GM12891 (cell line): Measurements from ENCODE around the gene RIPOR3.

Source experiments
- PAX5 ChIP-seq: IDR thresholded peaks from 2 replicates; pipeline ENCODE4 v1.6.1; 2011; ENCODE audit warnings: low read length, moderate library complexity, mild to moderate bottlenecking; ENCODE audit not compliant: insufficient read depth, severe bottlenecking
- POLR2A ChIP-seq: IDR thresholded peaks from 2 replicates; pipeline ENCODE4 v1.6.1; 2011; ENCODE audit warnings: low read depth, low read length, control low read depth
- POLR2AphosphoS5 ChIP-seq: IDR thresholded peaks from 2 replicates; pipeline ENCODE4 v1.6.1; 2011; ENCODE audit warnings: low read depth, low read length, control low read depth
- TAF1 ChIP-seq: IDR thresholded peaks from 2 replicates; pipeline ENCODE4 v1.6.1; 2011; ENCODE audit warnings: low read depth, low read length, control low read depth

GRCh38 chr20:50621068-50621665, 70.2 kb downstream of the RIPOR3 start:
- TF ChIP-seq POLR2AphosphoS5 (no peak), POLR2A (no peak), TAF1 (no peak), PAX5 (no peak)
